ENCODE data around the gene OR8B12.

OR8B12 gene, protein sequence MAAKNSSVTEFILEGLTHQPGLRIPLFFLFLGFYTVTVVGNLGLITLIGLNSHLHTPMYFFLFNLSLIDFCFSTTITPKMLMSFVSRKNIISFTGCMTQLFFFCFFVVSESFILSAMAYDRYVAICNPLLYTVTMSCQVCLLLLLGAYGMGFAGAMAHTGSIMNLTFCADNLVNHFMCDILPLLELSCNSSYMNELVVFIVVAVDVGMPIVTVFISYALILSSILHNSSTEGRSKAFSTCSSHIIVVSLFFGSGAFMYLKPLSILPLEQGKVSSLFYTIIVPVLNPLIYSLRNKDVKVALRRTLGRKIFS

GRCh38 chr11:124543554-124543953, at the start of gene OR8B12:
TSS of gene OR8B12 (minus strand) at chr11:124543654. CDS start at chr11:124543654, 0 bp downstream.
- Mint-ChIP-seq H3K27me3 (peaks cover 21 to 35% of the 10 kb centered on the region in 2 donors), H3K4me3 (no peak within 1 kb of the TSS), H3K9me3 (peaks cover 1 to 3% of the 10 kb centered on the region in 2 donors), H3K36me3 (no peaks in the 10 kb centered on the region), H3K27ac (no peak within 1 kb of the TSS), H3K4me1 (no peaks in the 10 kb centered on the region)
- DNase-seq (no peak), ATAC-seq (replicated peaks) (no peak)

DNA sequence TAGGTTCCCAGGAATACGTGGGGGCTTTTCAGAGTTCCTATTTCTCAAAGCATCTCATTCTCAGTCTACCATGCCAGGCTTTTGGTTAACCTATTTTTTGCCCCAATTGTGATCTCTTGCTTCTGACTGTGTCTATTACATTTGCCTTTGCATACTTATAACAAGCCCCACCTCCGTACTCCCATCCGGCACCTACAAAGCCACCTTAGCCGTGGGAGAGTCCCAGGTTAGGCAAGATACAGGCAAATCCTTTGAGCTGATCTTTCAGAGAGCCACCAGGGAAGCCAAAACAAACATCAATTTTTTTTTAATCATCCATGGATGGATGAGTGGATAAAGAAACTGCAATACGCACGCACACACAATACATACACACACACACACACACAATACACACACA, 49.2 kb upstream of the OR8B12 start:
- ATAC-seq (replicated peaks) (no peak), DNase-seq (no peak)
- Mint-ChIP-seq H3K4me3 (no peak overlapping the region), H3K27me3 (peaks cover 25 to 26% of the 10 kb centered on the region in 2 donors), H3K9me3 (no peaks in the 10 kb centered on the region), H3K4me1 (no peaks in the 10 kb centered on the region), H3K27ac (no peak overlapping the region), H3K36me3 (no peaks in the 10 kb centered on the region)

DNA sequence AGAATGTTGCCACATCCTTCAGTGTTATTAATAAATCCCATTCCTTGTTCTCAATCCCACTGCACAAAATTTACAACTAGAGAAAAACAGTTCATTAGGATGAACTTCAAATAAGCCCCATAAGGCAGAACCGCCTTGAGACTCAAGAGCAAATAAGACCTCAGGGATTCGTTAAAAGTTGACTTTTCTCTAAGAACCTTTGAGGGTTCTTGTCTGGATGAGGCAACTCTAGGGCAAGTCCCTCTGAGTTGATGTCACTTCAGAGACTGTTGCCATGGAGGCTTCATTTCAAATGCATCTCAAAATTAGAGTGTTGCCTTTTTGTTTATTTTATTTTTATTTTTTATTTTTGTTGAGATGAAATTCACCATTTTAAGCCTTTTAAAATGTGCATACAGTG, 48.0 kb upstream of the OR8B12 start:
- no peak overlapping the region for H3K4me3 Mint-ChIP-seq
- H3K27ac Mint-ChIP-seq: no peak overlapping the region
- no peaks in the 10 kb centered on the region for H3K36me3 Mint-ChIP-seq
- peaks cover 0 to under 1% of the 10 kb centered on the region in 2 donors for H3K4me1 Mint-ChIP-seq
- ATAC-seq (replicated peaks): no peak
- peaks cover 23 to 24% of the 10 kb centered on the region in 2 donors for H3K27me3 Mint-ChIP-seq
- no peak for DNase-seq
- no peaks in the 10 kb centered on the region for H3K9me3 Mint-ChIP-seq

GRCh38 chr11:124586238-124586860, 42.9 kb upstream of the OR8B12 start:
- ATAC-seq (replicated peaks) (peak; percentile 45 to 51), DNase-seq (no peak)
- no peak overlapping the region for H3K4me3 Mint-ChIP-seq
- H3K4me1 Mint-ChIP-seq: peaks cover 2 to 4% of the 10 kb centered on the region in 2 donors
- no peaks in the 10 kb centered on the region for H3K36me3 Mint-ChIP-seq
- peaks cover 21 to 36% of the 10 kb centered on the region in 2 donors for H3K27me3 Mint-ChIP-seq
- H3K9me3 Mint-ChIP-seq: no peaks in the 10 kb centered on the region
- H3K27ac Mint-ChIP-seq: no peak overlapping the region

DNA sequence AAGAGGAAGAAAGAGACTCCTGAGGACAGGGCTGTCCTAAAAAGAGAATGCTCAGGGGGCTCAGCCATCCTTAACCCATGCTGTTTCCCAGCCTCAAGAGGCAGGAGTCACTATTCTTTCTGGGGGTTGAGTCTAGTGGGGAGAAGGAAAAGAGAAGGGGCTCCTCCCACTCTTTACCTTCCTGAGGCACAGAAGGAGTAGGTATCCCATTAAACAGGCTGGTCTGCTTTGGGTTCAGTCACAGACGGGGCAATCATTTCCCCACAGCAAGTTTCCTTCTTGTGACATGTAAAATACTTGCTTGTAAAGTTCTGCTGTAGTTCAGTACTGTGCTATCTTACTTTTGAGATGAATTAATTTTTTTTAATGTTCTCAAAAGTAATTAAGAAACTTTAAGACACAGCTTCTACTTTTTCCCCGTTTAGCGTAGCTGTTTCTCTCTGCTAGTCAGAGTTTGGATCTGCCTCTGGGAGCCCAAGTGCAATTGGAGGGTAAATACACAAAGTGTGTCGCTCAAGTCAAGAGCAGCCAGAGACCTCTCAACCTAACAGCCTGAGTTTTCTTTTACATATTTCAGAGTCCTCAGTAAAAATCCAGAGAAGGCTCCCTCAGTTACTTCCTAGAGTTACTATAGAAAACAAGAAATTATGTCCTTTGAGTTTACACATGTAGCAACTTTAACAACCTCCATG, 41.4 kb upstream of the OR8B12 start:
- Mint-ChIP-seq H3K27ac (no peak overlapping the region), H3K9me3 (no peaks in the 10 kb centered on the region), H3K27me3 (peaks cover 16 to 38% of the 10 kb centered on the region in 2 donors), H3K4me3 (no peak overlapping the region), H3K36me3 (no peaks in the 10 kb centered on the region), H3K4me1 (peaks cover 2 to 4% of the 10 kb centered on the region in 2 donors)
- ATAC-seq (replicated peaks) (no peak), DNase-seq (no peak)

DNA sequence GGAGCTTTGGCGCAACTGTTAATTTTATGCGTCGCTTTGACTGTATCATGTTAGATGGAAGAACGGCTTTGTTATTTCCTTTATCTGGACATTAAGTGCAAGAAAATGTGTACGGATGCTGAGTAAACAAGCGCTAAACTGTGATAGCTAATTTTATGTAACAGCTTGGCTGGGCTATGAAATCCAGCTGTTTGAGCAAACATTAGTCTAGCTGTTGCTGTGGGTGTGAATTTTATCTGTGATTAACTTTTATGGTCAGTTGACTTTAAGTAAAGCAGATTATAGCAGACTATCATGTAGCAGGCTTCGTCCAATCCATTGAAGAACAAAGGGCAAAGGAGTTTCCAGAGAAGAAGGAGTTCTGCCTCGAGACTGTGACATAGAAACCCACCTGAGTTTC, 40.3 kb upstream of the OR8B12 start:
- H3K27me3 Mint-ChIP-seq: peaks cover 16 to 36% of the 10 kb centered on the region in 2 donors
- no peak overlapping the region for H3K27ac Mint-ChIP-seq
- DNase-seq: no peak
- H3K4me3 Mint-ChIP-seq: no peak overlapping the region
- no peak for ATAC-seq (replicated peaks)
- H3K4me1 Mint-ChIP-seq: peaks cover 2 to 4% of the 10 kb centered on the region in 2 donors
- no peaks in the 10 kb centered on the region for H3K9me3 Mint-ChIP-seq
- no peaks in the 10 kb centered on the region for H3K36me3 Mint-ChIP-seq

- no peak for ATAC-seq (replicated peaks)
These were observed 39.1 kb upstream of the OR8B12 start for GRCh38 chr11:124582565-124582964.

GRCh38 chr11:124581817-124582216, 38.4 kb upstream of the OR8B12 start:
- H3K27ac Mint-ChIP-seq: no peak overlapping the region
- ATAC-seq (replicated peaks) (no peak), DNase-seq (no peak)
- H3K4me3 Mint-ChIP-seq: no peak overlapping the region
- peaks cover 4 to 33% of the 10 kb centered on the region in 2 donors for H3K27me3 Mint-ChIP-seq
- peaks cover 2 to 4% of the 10 kb centered on the region in 2 donors for H3K4me1 Mint-ChIP-seq
- H3K36me3 Mint-ChIP-seq: no peaks in the 10 kb centered on the region
- H3K9me3 Mint-ChIP-seq: no peaks in the 10 kb centered on the region

More at GRCh38 chr11:124582565-124582964, 39.1 kb upstream of the OR8B12 start:
- no peak for DNase-seq
- Mint-ChIP-seq H3K27ac (no peak overlapping the region), H3K4me3 (no peak overlapping the region), H3K27me3 (peaks cover 11 to 40% of the 10 kb centered on the region in 2 donors), H3K36me3 (no peaks in the 10 kb centered on the region), H3K4me1 (peaks cover 2 to 4% of the 10 kb centered on the region in 2 donors), H3K9me3 (no peaks in the 10 kb centered on the region)

- H3K4me3 Mint-ChIP-seq: no peak overlapping the region
- H3K9me3 Mint-ChIP-seq: peaks cover 0 to 1% of the 10 kb centered on the region in 2 donors
- DNase-seq (no peak), ATAC-seq (replicated peaks) (no peak)
- peaks cover 0 to 40% of the 10 kb centered on the region in 2 donors for H3K27me3 Mint-ChIP-seq
- H3K4me1 Mint-ChIP-seq: no peaks in the 10 kb centered on the region
- no peak overlapping the region for H3K27ac Mint-ChIP-seq
- H3K36me3 Mint-ChIP-seq: no peaks in the 10 kb centered on the region
These were observed 35.3 kb upstream of the OR8B12 start for GRCh38 chr11:124578761-124579160.

DNA sequence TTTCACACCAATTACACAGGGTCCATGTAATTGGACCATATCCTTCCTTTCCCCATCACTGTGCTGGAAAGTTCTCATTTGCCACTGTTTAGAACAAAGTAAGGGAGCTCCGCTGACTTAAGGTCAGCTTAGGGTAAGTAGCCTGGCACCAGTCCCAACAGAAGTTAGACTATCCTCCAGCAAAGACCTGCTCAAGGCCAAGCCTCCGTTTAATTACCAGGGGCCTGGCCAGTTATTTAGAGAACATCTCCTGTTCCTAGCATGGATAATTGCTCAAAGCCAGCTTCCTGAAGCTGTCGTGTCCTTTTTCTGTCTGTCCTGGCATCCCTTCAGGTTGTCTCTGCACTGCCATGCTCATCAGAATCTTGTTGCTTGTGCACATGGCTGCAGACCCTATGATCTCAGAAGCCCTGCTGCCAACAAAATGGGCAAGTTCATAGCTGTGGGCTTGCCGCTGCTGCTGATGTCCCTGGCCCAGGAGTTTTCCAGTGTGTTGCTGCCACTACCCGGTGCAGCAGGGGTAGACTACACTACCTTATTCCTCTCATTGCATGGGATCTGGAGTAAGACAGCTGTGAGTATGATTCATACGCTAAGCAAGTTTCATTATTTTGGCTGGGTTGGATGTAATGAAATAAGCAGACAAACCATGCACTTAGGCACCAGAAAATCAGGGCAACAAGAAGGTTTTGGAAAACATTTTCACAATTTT, 34.4 kb upstream of the OR8B12 start:
- Mint-ChIP-seq H3K4me1 (no peaks in the 10 kb centered on the region), H3K27me3 (peaks cover 0 to 34% of the 10 kb centered on the region in 2 donors), H3K27ac (no peak overlapping the region), H3K36me3 (no peaks in the 10 kb centered on the region), H3K4me3 (no peak overlapping the region), H3K9me3 (peaks cover 0 to 1% of the 10 kb centered on the region in 2 donors)
- ATAC-seq (replicated peaks): no peak
- no peak for DNase-seq

GRCh38 chr11:124570160-124570559, 26.7 kb upstream of the OR8B12 start:
- peaks cover 17 to 32% of the 10 kb centered on the region in 2 donors for H3K27me3 Mint-ChIP-seq
- no peak overlapping the region for H3K4me3 Mint-ChIP-seq
- H3K36me3 Mint-ChIP-seq: no peaks in the 10 kb centered on the region

GRCh38 chr11:124569697-124570096, 26.2 kb upstream of the OR8B12 start, which contains the start of gene OR8A1:
TSS of gene OR8A1 (plus strand) at chr11:124569997. CDS start at chr11:124570120, 123 bp downstream.
- H3K27me3 Mint-ChIP-seq: peaks cover 17 to 36% of the 10 kb centered on the region in 2 donors
- no peak within 1 kb of the TSS for H3K27ac Mint-ChIP-seq
- ATAC-seq (replicated peaks) (no peak), DNase-seq (no peak)
- H3K4me3 Mint-ChIP-seq: no peak within 1 kb of the TSS
- H3K4me1 Mint-ChIP-seq: no peaks in the 10 kb centered on the region
- H3K9me3 Mint-ChIP-seq: peaks cover 0 to 1% of the 10 kb centered on the region in 2 donors
- no peaks in the 10 kb centered on the region for H3K36me3 Mint-ChIP-seq

More at GRCh38 chr11:124570160-124570559, 26.7 kb upstream of the OR8B12 start:
- H3K4me1 Mint-ChIP-seq: no peaks in the 10 kb centered on the region
- DNase-seq (no peak), ATAC-seq (replicated peaks) (no peak)
- H3K27ac Mint-ChIP-seq: no peak overlapping the region
- H3K9me3 Mint-ChIP-seq: peaks cover 0 to 1% of the 10 kb centered on the region in 2 donors

DNA sequence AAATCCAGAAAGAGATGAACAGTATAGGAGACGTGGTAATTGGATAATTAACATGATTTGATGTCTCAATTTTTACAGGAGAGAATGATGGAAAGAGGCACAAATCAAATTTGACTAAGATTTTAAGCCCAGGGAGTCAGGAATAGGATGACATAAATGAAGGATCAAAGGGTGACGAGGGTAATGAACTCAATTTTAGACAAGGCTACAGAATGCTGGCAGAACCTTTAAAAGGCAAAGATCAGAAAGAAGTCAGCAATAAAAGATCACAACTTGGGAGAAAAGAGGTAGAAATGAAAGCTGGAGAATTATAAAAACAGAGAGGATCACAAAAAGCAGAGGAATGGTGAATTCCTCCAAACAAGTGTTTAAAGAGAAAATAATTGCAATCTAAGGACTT, 13.4 kb upstream of the OR8B12 start:
- ATAC-seq (replicated peaks) (no peak), DNase-seq (no peak)
- H3K4me3 Mint-ChIP-seq: no peak overlapping the region

GRCh38 chr11:124551987-124552386, 8.5 kb upstream of the OR8B12 start:
- Mint-ChIP-seq H3K27me3 (peaks cover 6 to 7% of the 10 kb centered on the region in 2 donors), H3K27ac (no peak overlapping the region), H3K4me3 (no peak overlapping the region), H3K9me3 (peaks cover 0 to 5% of the 10 kb centered on the region in 2 donors), H3K36me3 (no peaks in the 10 kb centered on the region), H3K4me1 (no peaks in the 10 kb centered on the region)
- ATAC-seq (replicated peaks) (no peak), DNase-seq (no peak)

More for the DNA sequence above, 13.4 kb upstream of the OR8B12 start:
- Mint-ChIP-seq H3K27me3 (peaks cover 6 to 13% of the 10 kb centered on the region in 2 donors), H3K9me3 (peaks cover 0 to 5% of the 10 kb centered on the region in 2 donors), H3K27ac (no peak overlapping the region), H3K4me1 (no peaks in the 10 kb centered on the region), H3K36me3 (no peaks in the 10 kb centered on the region)

Data from stimulated activated naive B cell treated with anti-CD40 and anti-IgM and Interleukin-4, amounts not matched to agents 10 μg/mL and 1 μg/mL and 100 μg/mL, for 72 hours (primary cell).